Ovary (tissue), 3 donors: ENCODE measurements around the gene WEE1.

Experiments
- CTCF ChIP-seq, 3 donors: fragments of 450-650 bp in 2 of 3; fragments of 200-600 bp in 1 of 3; IDR thresholded peaks; one replicate each; pipeline versions ENCODE4 v1.5.1 to v1.8.0; 2016 to 2022; ENCODE audit warnings: antibody characterized with exemption in 3 of 3, mild to moderate bottlenecking in 1 of 3
- EP300 ChIP-seq: sonication (generic); formaldehyde crosslinking; IDR thresholded peaks from one replicate; pipeline ENCODE4 v1.6.1; 2017; ENCODE audit warnings: antibody characterized with exemption
- donor health status: DM: no; HTN: no; CAD: no.

GRCh38 chr11:9639099-9639498 is 65.6 kb downstream of the WEE1 start:
- TF ChIP-seq EP300 = no peak
- TF ChIP-seq CTCF (IDR thresholded peaks at IDR 0.05) = no peak
